Activated CD4-positive, CD25-positive, alpha-beta regulatory T cell treated with anti-CD3 and anti-CD28 coated beads, Interleukin-2, amount 50 U/mL, for 72 hours (primary cell): ENCODE measurements around the gene FIGNL1.

ENCODE experiments used
- DNase-seq: peaks from one replicate; pipeline ENCODE4 v3.0.0; 2021

The FIGNL1 gene

GRCh38 chr7:50426280-50427045 lies 23.7 kb downstream of the FIGNL1 start:
- no peak for DNase-seq

GRCh38 chr7:50425318-50425717 lies 24.8 kb downstream of the FIGNL1 start:
- no peak for DNase-seq

- DNase-seq = no peak
These were observed 26.3 kb downstream of the FIGNL1 start for GRCh38 chr7:50423860-50424259.

- no peak for DNase-seq
These were observed 27.3 kb downstream of the FIGNL1 start for GRCh38 chr7:50422858-50423257.

- no peak for DNase-seq
These were observed 29.1 kb downstream of the FIGNL1 start for GRCh38 chr7:50421043-50421442.

- no peak for DNase-seq
These were observed 31.4 kb downstream of the FIGNL1 start for GRCh38 chr7:50418526-50419290.

- peak; percentile 65 for DNase-seq
These were observed 32.0 kb downstream of the FIGNL1 start for GRCh38 chr7:50418086-50418515.

- no peak for DNase-seq
These were observed 33.5 kb downstream of the FIGNL1 start for GRCh38 chr7:50416527-50417182.

- no peak for DNase-seq
These were observed 34.2 kb downstream of the FIGNL1 start for GRCh38 chr7:50415844-50416364.

- no peak for DNase-seq
These were observed 36.6 kb downstream of the FIGNL1 start for GRCh38 chr7:50413561-50413960.

- no peak for DNase-seq
These were observed 37.2 kb downstream of the FIGNL1 start for GRCh38 chr7:50412973-50413372.

- DNase-seq = no peak
These were observed 38.8 kb downstream of the FIGNL1 start for GRCh38 chr7:50411332-50411731.

GRCh38 chr7:50409856-50410745 lies 40.0 kb downstream of the FIGNL1 start:
- DNase-seq = no peak

GRCh38 chr7:50406935-50407334 lies 43.2 kb downstream of the FIGNL1 start:
- no peak for DNase-seq

- DNase-seq = no peak
These were observed 44.9 kb downstream of the FIGNL1 start for GRCh38 chr7:50405221-50405620.

GRCh38 chr7:50404392-50404791 lies 45.8 kb downstream of the FIGNL1 start:
- DNase-seq = no peak

- DNase-seq = no peak
These were observed 50.0 kb downstream of the FIGNL1 start for GRCh38 chr7:50400114-50400513.

- DNase-seq = no peak
These were observed 50.5 kb downstream of the FIGNL1 start for GRCh38 chr7:50399635-50400034.

- DNase-seq = no peak
These were observed 50.9 kb downstream of the FIGNL1 start for GRCh38 chr7:50399206-50399605.

- DNase-seq = no peak
These were observed 52.2 kb downstream of the FIGNL1 start for GRCh38 chr7:50397971-50398324.

GRCh38 chr7:50397320-50397970 lies 52.7 kb downstream of the FIGNL1 start:
- no peak for DNase-seq

- DNase-seq = no peak
These were observed 53.3 kb downstream of the FIGNL1 start for GRCh38 chr7:50396856-50397255.
